Measurements from ENCODE around the gene R3HCC1L.

Gene R3HCC1L

DNA sequence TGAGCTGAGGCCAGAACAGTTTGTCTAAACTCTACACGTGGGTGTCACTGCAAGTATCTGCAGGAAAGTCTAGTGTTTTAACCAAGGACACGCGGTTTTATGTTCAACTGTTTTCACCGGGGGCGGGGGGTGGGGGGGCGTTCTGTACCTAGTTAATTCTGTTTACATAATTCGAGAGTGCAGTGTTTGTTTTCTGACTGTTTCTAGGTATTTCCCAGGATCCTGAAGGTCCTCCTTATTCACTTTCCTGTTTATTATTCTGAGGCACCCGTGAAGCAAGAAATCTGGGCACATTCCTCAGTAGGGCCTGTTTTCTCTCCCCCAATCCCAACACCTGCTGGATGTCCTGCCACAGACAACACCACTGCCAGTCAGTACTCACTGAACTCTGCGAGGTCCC, 125.9 kb downstream of the R3HCC1L start:
- no peak for DNase-seq (ENCODE audit: low spot score)

DNA sequence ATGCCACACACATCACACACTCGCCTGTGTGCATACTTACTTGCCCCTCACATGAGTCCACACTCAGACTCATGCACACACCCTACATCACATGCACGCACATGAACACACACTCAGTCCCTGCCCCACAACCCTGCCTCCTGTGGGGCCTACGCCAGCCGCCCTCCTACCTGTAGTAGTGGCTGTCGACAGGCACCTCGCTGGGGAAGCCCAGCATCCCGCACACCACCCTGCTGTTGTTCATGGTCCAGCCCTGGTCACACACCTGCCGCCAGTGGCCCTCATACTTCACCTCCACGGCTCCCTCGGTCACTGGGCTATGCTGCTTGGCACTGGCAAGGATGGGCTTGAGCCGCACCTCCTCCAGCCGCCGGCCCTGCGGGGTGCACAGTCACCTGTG, 126.3 kb downstream of the R3HCC1L start:
- no peak for DNase-seq (ENCODE audit: low spot score)

DNA sequence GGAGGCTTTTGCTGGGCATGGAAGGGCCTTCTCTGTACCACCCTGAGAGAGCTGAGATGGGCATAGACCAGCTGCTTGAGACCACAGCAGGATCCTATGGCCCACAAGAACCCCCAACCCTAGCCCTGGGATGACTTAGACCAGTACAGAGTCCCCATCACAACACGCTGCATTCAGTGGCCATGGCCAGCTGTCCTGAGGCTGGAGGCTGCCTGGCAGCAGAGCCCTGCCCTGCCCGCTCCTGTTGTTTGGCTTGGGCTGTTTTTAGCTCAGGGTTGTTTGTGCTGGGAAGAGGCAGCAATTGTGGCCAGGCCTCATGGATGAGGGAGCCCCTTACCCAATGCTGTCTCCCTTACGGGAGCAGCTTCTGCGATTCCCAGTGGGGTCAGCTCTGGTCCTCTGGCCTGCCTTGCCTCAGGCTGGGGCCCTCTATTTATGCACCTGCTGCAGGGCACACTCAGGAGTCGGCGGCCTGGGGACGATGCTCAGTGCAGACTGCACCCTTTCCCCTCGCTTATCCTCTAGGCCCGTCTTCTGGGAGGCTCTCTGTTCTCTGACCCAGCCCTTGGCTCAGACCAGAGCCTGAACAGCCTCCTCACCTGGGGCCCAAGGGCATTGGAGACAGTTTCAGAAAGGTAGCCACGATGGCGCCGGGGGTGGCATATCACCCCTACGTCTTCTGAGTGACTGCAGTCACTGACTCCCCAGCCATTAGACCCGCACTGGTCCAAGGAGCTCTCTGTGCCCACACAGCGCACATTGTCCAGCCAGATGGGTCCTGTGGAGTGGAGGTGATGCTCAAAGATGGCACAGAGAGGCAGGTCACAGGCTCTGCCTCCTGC, 127.2 kb downstream of the R3HCC1L start:
- DNase-seq (ENCODE audit: low spot score): no peak

DNA sequence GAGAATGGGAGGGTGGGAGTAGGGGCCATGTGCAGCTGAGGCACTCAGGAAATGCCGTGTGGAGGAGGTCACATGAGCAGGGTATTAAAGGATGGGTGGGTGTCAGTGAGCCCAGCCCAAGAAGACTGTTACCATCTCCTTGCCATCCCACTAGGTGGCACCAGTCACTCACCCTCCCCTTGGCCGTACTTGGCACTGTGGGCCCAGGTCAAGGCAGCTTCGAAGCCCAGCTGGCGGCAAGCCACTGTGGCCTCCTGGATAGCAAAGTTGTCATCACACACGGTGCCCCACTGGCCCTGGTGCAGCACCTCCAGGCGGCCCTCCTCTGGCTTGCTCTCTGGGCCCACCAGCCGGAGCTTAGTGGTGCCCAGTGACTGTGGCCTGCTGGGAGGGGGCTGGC, 128.1 kb downstream of the R3HCC1L start:
- no peak for DNase-seq (ENCODE audit: low spot score)

DNA sequence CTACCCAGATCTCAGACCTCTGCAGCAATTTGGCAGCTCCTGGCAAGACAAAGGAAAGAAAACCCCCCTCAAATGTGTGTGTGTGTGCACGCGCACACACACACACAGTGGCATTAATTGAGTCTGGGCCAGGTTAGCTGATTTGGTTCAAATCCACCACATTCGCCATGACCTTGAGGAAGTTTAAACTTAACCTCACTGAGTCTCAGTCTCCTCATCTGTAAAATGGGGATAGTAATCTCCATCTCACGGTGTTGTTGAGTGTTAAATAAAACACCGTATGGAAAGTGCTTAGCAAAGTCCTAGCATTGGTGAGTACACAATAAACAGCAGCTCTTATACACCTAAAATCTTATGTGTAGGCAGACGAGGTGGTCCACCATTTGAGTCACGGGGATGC, 128.6 kb downstream of the R3HCC1L start:
- no peak for DNase-seq (ENCODE audit: low spot score)

DNA sequence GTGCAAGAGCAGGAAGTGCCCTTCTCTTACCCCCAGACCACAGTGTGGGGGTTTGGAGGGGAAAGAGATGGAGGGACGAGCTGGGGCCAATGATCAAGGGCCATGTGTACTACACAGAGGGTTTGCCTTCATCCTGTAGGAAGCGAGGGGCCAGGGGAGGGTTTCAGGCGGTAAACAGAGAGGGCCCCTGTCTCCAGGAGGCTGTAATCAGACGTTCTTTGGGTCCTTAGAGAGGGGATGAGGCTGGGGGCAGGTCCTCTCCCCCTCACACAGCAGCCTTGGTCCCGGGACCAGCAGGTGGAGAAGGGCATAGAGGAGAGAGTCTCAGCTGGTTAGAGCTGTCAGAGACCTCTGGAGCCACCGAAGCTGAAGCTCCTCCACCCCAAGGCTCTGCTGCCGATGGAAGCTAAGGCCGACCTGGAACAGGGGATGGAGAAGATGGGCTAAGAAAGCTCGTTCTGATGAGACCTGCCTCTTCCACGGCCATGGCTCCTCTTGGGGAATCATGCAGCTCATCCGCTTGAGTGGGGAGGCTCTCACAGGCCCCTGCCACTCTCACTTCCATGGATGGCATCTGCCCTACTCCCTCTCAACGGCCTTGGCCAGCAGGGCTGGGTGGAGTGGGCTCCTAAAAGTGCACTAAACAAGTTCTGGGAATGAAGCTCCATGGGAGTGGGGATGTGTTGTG, 130.1 kb downstream of the R3HCC1L start:
- DNase-seq (ENCODE audit: low spot score): no peak

DNA sequence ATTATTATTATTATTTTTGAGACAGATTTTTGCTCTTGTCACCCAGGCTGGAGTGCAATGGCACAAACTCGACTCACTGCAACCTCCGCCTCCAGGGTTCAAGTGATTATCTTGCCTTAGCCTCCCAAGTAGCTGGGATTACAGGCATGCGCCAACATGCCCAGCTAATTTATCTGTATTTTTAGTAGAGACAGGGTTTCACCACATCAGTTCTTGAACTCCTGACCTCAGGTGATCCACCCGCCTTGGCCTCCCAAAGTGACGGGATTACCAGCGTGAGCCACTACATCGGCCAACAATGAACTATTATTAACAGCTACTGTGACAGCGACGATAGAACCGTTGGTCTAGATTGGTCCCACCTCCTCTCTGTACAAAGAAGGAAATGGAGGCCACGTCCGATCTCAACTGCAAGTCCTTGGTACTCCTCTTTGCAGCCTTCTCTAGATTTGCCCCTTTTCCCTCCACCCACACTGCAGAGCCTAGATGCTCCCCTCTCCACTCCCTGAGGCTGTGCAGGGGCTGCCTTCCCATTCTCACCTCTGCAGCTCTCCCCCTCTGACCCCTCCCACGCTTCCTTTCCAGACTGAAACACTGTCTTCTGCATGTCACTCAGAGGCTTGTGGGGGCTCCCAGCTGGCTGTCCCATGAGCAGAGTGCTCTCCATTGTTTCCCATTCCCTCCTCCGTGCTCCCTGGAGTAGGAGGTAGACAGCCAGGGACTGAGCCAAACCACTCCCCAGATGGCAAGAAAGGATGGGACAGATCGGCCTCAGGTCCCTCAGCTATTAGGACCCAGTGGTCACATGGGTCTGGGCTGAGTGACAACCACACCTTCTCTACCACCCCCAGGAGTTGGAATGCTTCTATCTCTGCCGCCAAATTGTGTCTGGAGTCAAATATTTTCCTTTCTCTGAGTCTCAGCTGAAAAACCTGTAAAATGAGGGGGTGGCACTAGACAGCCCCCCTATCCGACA, 131.2 kb downstream of the R3HCC1L start:
- DNase-seq (ENCODE audit: low spot score): no peak

DNA sequence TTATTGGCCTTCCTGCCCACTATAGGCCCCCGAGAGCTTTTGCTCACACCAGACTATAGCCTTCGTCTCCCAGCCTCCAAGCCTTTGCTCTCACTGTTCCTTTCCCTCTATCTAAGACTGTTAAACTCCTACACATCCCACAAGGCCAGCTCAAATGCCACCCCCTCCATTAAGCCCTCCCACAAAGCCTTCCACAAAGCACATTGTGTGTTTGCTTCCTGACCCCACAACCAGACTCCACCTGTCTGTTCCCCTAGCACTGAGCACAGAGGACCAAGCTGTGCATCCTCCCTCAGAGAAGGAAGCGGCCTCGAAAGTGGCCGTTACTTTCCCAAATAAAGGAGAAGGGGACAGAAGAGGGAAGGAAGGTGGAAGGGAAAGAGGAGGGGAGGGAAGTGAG, 132.2 kb downstream of the R3HCC1L start:
- no peak for DNase-seq (ENCODE audit: low spot score)

DNA sequence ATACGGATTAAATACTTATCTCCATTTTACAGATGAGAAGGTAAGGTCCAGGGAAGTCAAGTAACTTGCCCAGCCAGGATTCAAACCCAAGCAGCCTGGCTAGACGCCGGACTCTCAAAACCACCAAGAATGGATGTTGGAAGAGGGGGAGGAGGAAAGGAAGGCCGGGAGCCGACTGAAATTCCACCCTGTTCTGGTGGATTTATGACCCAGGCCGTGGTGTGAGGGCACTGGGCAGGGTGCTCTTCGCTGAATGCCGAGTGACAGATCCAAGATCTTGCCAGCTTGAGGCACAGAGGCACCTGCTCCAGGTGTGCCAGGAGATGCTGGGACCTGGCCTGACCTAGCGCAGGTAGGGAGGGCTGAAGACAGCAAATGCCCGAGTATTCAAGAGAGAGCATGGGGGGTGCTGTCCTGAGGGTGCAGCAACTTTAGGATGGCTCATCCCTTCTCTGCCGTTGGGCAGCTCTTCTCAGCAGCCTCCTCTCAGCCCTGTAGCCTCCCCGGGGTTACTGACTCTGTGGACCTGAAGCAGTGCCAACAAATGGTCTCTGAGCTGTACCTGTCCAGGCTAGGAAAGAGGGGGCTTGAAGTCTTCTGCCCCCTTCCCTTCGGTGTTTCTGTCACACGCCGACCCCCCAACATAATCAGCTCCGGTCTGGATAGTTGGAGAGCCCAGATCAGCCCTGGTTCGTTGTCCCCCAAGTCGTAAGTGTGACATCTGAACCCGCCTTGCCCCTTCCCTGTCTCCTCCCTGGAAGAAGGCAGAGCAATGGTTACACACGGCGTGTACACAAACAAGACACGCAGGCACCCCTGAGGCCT, 132.8 kb downstream of the R3HCC1L start:
- DNase-seq (ENCODE audit: low spot score): no peak

DNA sequence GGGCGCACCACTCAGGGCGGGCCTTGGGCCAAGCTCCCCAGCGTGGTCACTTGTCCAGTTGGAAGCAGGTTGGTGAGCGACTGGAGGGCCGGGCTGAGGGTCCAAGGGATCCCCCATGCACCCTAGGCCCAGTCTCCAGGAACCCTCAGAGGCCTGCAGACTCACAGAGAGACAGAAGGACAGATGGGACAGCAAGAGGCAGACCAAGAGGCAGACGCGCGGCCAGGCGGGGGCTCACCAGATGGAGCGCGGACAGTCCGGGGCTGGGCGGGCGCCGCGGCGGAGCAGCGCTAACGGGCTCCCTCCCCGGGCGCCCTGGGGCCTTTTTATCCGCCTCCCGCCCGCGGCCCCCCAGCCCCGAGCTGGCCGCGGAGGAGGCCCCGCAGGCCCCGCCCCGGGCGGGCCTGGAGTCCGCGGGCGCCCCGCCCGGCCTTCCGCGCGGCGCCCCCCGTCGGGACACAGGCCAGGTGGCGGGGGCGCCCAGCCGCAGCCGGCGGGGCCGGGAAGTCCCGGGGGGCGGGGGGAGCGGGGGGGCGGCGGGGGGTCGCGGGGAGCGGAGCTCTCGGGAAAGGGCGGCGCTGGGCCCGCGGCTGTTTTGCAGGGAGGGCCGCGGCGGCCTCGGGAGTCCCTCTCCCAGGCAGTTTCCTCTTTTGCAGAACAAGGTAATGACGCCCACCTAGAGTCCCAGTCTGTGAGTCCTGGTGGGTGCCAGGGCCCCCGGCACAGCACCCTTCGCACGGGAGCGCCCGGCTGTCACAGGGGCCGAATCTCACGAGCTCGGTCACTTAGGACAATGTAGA, 133.6 kb downstream of the R3HCC1L start, which contains the start of gene LOXL4:
Gene LOXL4, minus strand, starts transcription at position 301 of the 800 bp plus-strand sequence. CDS start 5,175 bp downstream, outside the sequence.
- DNase-seq (ENCODE audit: low spot score): no peak

DNA sequence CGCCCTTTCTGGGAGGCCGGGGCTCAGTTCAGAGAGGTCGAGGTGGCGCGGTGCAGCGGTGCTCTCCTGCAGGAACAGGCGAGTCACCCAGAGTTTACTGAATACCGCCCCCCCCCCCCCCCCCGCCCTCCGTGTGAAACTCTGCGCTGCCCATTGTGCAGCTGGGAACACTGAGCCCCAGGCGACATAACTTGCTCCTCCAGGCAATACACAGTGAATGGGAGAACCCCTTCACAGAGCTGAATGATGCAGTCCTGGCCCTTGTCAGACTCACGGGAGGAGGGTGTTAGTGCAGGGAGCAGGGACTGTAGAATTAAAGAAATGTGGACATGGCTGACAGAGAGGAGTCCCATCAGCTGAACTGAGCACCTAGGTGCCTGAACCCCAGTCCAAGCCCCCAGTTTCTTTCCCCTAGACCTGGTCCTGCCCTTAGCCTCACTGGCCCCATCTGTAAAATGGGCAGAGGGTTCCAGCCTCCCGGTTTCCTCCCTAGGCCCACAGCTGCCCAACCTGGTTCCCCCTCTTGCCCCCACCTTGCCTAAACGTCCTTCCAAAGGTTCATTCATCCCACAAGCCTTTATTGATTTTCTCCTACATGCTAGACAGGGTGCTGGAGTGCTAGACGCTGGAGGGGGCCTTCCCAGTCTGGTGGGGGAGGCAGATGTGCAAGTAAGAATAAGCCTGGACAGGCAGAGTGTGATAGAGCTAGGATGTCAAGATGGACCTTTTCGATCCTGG, 134.4 kb downstream of the R3HCC1L start:
- no peak for DNase-seq (ENCODE audit: low spot score)

DNA sequence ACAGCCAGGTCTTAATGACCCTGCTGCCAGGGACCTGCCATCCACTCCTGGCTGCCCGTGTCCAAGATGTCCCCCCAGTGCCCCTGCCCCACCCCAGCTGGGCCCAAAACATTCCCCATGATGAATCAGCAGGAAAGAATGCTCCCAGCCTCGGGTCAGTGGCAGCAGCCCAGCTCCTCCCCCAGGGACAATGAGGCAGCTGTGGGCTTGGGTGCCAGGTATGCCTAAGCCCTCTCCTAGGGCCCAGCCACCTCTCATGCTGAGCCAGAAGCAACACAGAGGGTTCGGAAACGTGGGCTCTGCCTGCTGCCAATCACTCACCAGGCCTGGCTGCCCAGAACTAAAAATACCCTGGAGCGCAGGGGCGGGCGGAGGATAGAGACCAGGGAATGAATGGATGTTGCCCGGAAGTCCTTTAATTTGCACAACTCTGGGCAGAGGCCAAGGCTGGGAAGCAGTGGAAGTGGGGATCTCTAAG, 135.0 kb downstream of the R3HCC1L start:
- no peak for DNase-seq (ENCODE audit: low spot score)

DNA sequence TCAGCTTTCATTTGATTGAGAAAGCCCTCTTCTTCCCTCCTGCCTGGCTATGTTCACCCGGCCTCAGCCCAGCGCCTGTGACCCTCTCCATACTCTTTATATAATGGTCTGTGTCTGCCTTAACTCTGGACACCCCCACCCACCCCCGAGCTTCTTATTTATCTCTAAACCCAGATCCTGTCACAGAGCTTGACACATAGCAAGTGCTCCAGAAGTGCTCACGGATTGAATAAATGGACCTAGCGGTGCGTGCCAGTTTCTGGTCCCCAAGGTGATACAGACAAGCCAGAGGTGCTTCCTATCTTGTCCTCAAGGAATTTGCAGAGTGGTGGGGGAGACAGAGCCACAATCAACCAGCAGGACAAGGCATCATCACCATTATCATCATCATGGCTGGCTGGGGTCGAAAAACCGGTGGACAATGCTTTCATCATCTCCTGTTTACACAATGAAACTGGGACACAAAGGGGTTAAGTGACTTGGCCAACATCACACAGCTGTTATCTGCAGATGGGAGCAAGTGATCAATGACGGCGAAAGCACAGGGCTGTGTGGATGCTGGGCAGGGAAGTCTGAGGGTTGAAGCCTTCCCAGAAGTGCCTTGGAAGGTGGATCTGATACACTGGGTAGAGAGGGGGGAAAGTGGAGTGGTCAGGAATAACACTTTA, 135.8 kb downstream of the R3HCC1L start:
- DNase-seq (ENCODE audit: low spot score): no peak

DNA sequence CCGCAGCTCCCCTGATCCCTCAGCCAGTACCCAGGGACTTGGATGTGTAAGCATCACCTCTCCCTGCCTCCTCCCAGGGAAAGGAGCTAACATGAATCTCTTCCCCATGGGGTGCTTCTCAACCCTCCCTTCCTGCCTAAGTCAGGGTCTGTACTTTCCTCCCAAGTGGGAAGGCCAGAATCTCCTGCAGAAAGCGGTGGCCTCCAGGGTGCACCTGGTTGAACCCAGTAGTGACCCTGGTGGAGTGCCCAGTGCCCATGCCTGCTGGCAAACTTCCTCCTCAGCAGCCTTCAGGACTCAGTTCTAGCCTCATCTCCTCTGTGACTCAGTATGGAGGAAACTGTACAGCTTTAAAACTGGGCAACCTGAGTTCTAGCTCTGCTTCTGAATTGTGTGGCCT, 136.3 kb downstream of the R3HCC1L start:
- DNase-seq (ENCODE audit: low spot score): no peak

DNA sequence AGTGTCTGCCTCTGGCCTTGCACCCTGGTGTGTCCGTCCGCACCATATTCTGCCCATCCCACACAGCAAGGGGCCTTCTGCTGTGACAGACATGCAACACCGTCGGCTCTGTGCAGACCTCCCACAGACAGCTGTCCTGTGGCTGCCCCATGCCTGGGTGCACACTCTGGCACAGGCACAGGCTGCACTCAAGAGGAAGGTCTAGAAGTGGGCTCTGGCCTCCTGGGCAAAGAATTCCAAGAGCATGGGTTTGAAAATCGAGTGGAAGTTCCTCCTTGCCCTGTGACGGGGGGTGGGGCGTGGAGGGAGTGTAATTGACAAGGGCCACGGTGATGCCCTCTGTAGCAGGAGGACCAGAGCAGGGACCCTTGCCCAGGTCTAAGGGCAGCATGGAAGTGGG, 137.8 kb downstream of the R3HCC1L start:
- no peak for DNase-seq (ENCODE audit: low spot score)

DNA sequence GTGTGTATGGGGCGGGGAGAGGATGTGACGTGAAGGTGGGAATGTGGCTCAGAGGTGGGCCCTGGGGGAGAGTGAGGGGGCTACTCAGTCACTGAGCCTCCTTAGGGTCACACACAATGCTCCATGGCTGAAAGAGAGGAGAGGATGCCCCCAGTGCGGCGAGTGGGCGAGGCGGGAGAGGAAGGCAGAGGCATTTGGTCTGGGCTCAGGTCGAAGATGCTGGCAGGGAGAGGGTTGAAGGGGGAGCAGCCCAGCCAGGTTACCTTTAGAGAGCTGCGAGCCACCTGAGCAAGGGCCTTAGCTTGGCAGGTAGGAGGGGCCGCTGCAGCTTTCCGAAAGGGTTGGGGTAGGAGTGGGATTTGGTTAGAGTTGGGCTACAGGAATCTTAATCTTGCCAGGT, 138.2 kb downstream of the R3HCC1L start:
- no peak for DNase-seq (ENCODE audit: low spot score)

DNA sequence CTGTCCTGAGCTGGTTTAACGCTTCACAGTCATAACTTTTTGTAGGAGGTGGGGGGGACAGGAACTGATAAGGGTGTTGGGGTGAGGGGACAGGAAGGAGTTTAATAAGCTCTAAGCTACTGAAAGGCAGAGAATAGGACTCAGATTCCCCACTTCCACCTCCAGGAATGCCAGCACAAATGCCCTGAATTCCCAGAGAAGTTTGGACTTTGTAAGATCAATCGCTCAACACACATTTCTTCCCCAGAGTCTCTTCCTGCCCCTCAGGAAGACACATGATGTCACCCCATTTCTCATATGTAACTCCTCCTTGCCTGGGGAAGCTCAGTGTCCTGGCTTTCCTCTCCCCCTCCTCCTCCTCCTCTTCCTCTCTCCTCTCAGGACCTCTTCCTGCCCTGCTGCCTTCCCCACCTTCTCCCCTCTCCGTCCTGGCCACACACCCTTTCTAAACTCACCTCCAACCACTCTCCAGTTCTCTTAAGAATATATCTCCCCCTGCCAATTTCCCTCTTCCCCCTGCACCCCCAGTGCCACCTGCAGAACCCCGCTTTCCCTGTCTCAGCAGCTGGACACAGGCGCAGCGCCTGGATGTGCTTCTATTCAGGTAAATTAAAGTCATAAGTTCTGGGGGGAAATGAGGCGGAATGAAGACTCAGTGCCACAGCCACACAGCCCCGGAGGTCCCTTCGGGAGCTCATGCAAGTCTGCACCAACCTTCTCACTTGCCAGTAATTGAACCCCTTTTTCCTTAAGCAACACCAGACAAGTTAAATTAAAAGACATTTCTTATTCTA, 138.8 kb downstream of the R3HCC1L start:
- no peak for DNase-seq (ENCODE audit: low spot score)

DNA sequence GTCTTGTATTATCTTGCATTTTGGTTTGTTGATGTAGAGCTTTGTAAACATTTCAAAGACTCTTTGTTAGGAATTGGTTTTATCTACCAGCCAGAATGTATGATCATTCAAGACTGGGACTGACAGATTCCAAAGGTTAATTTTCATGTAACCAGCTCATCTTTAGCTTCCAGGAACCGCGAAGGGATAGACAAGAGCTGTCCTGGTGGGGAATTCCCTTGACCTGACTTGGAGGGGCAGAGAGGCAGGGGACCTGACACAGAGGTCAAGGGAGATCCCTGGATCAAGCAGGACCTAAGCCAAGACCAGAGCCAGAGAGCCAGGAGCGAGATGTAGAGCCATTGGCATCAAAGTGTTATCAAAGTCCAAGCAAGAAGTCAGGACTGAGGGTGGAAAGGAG, 140.1 kb downstream of the R3HCC1L start:
- no peak for DNase-seq (ENCODE audit: low spot score)

All from CD4-positive, alpha-beta T cell treated with Interleukin-15 for 4 hours (primary cell).